Glutamatergic neuron (in vitro differentiated cells): ENCODE data around the gene SH3PXD2A. TPM values are rescaled to one million over a fixed set of nuclear protein-coding genes. Genes with fewer than 3 reads are reported as not detected.

ENCODE experiments used
- DNase-seq: peaks from one replicate; pipeline ENCODE4 v3.0.0; 2022
- H3K27ac Mint-ChIP-seq: one replicate; pipeline ENCODE4 v1.8.0; 2020; ENCODE audit warnings: mild to moderate bottlenecking, mixed read lengths, inconsistent platforms; ENCODE audit not compliant: unreplicated experiment
- H3K27me3 Mint-ChIP-seq: one replicate; pipeline ENCODE4 v1.8.0; 2020; ENCODE audit warnings: mild to moderate bottlenecking, moderate library complexity, mixed read lengths, inconsistent platforms; ENCODE audit not compliant: unreplicated experiment
- H3K36me3 Mint-ChIP-seq: one replicate; pipeline ENCODE4 v1.8.0; 2020; ENCODE audit warnings: mild to moderate bottlenecking, mixed read lengths, inconsistent platforms; ENCODE audit not compliant: unreplicated experiment
- H3K4me1 Mint-ChIP-seq: one replicate; pipeline ENCODE4 v1.8.0; 2020; ENCODE audit warnings: mild to moderate bottlenecking, low read depth, mixed read lengths, inconsistent platforms; ENCODE audit not compliant: unreplicated experiment
- H3K4me3 Mint-ChIP-seq: one replicate; pipeline ENCODE4 v1.8.0; 2020; ENCODE audit warnings: mild to moderate bottlenecking, mixed read lengths, inconsistent platforms; ENCODE audit not compliant: unreplicated experiment
- H3K9me3 Mint-ChIP-seq: one replicate; pipeline ENCODE4 v1.8.0; 2020; ENCODE audit warnings: mild to moderate bottlenecking, moderate library complexity, mixed read lengths, inconsistent platforms; ENCODE audit not compliant: unreplicated experiment
- total RNA-seq: library from RNA; stranded (reverse); fragmentation: NEBNext Ultra II Directional; extraction: Animal tissue kit (Norgen Biotek cat#: 25700); gene quantifications from one replicate; pipeline ENCODE4 v1.2.1, GENCODE V29; 2021; ENCODE audit not compliant: unreplicated experiment
- TF ChIP-seq, protein P1 (sequence below): fragments of 200-600 bp; sonication (generic); IDR thresholded peaks from one replicate; pipeline ENCODE4 v1.5.0; 2021; ENCODE audit not compliant: partially characterized antibody, unreplicated experiment

SH3PXD2A gene
- total RNA-seq, 1 donor from 2014 or later, result 16.7 TPM

DNA sequence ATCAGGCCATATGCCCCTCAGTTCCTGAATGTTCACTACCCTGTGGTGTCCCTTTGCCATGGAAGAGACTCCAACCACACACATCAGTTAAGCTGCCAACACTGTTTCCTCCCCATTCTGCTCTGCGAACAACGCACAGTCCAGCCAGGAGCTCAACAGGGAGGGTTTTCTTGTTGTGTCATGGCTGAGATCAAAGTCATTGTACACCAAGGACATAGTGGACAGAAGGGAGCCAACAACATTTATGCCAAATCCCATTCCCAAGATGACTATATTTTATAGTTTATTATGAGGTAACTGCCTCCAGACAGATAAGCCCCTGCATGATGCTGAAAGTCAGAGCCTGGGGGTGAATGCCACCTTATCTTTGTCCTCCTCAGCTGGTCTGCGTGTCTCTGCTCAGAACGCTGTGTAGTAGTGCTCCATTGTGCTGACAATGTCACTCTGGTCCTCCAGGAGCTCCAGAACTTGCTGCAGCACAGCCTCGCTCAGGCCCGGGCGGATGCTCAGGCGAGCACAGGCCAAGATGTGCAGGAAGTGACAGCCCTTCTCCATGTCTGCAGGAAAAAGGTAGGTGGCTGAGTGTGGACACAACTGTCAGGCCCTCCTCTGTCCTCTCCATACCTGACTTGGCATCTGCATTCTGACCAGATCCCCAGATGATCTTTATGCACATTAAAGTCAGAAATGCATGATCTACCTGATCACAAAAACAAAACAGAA lies 27.1 kb upstream of the SH3PXD2A start:
- TF ChIP-seq, protein P1, sequence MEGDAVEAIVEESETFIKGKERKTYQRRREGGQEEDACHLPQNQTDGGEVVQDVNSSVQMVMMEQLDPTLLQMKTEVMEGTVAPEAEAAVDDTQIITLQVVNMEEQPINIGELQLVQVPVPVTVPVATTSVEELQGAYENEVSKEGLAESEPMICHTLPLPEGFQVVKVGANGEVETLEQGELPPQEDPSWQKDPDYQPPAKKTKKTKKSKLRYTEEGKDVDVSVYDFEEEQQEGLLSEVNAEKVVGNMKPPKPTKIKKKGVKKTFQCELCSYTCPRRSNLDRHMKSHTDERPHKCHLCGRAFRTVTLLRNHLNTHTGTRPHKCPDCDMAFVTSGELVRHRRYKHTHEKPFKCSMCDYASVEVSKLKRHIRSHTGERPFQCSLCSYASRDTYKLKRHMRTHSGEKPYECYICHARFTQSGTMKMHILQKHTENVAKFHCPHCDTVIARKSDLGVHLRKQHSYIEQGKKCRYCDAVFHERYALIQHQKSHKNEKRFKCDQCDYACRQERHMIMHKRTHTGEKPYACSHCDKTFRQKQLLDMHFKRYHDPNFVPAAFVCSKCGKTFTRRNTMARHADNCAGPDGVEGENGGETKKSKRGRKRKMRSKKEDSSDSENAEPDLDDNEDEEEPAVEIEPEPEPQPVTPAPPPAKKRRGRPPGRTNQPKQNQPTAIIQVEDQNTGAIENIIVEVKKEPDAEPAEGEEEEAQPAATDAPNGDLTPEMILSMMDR, result no peak
- DNase-seq, result no peak
- Mint-ChIP-seq H3K36me3 (peaks cover 5% of the 10 kb centered on the region), H3K4me1 (peaks cover 3% of the 10 kb centered on the region), H3K27ac (no peak overlapping the region), H3K9me3 (no peaks in the 10 kb centered on the region), H3K27me3 (peaks cover 2% of the 10 kb centered on the region), H3K4me3 (no peak overlapping the region)

DNA sequence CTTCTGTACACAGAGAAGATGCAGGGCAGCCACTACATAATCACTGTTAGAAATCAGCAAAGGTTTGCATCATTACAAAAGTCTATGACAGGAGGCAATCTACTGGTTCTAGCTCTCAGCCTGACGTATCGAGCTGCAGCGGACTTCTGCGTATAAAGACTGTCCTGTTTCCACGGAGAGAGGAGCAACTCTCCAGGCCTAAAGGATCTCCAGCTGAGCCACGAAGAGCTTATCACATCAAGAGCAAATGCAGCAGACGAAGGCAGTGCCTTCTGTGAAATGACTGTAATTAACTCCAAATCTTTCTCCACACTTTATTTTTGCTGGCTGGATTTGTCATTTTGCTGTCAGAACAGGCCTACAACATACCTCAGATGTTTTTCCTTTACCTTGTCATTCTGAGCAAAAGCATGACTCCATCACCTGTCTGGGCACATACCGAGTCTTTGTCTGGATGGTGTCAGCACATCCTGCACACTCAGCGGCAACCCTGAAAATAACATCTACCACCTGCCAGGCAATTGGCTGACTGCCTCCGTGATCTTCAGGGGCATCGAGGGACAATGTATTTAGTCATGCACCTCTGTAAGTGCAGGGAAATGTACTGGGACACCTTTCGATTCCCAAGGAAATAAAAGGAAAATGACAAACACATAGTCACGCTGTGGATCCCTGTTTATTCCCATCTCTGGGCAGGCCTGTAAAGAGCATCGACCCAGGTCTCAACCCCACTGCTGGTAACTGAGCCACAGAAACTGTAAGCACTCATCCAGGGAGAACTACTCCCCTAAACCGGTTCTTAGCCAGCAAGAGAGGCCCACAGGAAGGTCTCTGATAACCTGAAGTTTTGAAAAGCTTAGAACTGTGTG lies 26.3 kb upstream of the SH3PXD2A start:
- DNase-seq, result no peak
- Mint-ChIP-seq H3K36me3 (peaks cover 5% of the 10 kb centered on the region), H3K4me1 (peaks cover 3% of the 10 kb centered on the region), H3K4me3 (no peak overlapping the region), H3K27ac (no peak overlapping the region), H3K9me3 (no peaks in the 10 kb centered on the region), H3K27me3 (peaks cover 2% of the 10 kb centered on the region)
- TF ChIP-seq, protein P1, result no peak

GRCh38 chr10:103879831-103880230 lies 24.5 kb upstream of the SH3PXD2A start:
- TF ChIP-seq, protein P1, result no peak
- H3K36me3 Mint-ChIP-seq, result peaks cover 5% of the 10 kb centered on the region
- no peak for DNase-seq
- H3K4me3 Mint-ChIP-seq, result no peak overlapping the region
- H3K9me3 Mint-ChIP-seq, result no peaks in the 10 kb centered on the region
- peaks cover 4% of the 10 kb centered on the region for H3K4me1 Mint-ChIP-seq
- peaks cover 2% of the 10 kb centered on the region for H3K27me3 Mint-ChIP-seq
- H3K27ac Mint-ChIP-seq, result no peak overlapping the region

DNA sequence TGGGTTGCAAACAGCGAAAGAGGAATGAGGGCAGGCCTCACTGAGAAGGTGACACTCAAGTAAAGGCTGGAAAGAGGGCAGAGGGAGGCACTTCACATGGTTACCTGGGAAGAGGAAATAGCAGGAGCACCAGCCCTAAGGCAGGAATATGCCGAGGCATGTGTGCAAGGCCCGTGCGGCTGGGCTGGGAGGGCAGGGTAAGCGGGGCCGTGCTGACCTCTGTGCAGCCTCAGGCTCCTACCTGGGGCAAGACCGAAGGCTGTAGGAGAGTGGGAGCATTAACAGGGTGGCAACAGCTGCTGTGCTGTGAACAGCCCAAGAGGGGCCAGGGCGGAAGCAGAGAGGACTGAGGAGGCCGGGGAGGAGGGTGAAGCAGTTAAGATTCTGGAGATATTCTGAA lies 24.0 kb upstream of the SH3PXD2A start:
- Mint-ChIP-seq H3K36me3 (peaks cover 5% of the 10 kb centered on the region), H3K4me3 (no peak overlapping the region), H3K27ac (no peak overlapping the region), H3K27me3 (peaks cover 2% of the 10 kb centered on the region), H3K9me3 (no peaks in the 10 kb centered on the region), H3K4me1 (peaks cover 8% of the 10 kb centered on the region)
- DNase-seq, result no peak
- TF ChIP-seq, protein P1, result no peak

DNA sequence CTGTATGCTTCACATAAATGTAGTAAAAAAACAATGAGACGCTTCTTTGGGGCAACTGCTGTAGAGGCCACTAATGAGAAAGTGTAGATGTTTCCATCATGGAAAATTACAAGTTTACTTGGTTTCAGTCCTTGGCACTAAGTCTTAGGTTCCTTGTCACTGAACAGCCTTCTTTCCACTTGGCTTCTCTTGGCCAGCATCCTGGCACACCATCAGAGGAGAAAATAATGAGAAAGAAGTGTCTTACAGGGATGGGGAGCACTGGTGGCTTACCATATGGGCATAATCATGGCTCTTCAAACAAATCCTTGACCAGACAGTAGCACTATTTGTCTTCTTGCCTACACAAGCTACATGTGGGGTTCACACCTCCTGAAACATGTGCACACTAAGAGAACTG lies 22.5 kb upstream of the SH3PXD2A start:
- no peak overlapping the region for H3K27ac Mint-ChIP-seq
- H3K4me1 Mint-ChIP-seq, result peaks cover 10% of the 10 kb centered on the region
- DNase-seq, result no peak
- no peak overlapping the region for H3K4me3 Mint-ChIP-seq
- H3K27me3 Mint-ChIP-seq, result peaks cover 4% of the 10 kb centered on the region
- TF ChIP-seq, protein P1, result no peak
- H3K36me3 Mint-ChIP-seq, result peaks cover 5% of the 10 kb centered on the region
- H3K9me3 Mint-ChIP-seq, result no peaks in the 10 kb centered on the region
